GM18861 (cell line): Measurements from ENCODE around the gene PDIA4.

Source experiments
- ATAC-seq: cut with Tn5 transposase; IDR thresholded peaks from one replicate; pipeline ENCODE4 v1.9.1; 2021; ENCODE audit not compliant: unreplicated experiment

PDIA4 gene

DNA sequence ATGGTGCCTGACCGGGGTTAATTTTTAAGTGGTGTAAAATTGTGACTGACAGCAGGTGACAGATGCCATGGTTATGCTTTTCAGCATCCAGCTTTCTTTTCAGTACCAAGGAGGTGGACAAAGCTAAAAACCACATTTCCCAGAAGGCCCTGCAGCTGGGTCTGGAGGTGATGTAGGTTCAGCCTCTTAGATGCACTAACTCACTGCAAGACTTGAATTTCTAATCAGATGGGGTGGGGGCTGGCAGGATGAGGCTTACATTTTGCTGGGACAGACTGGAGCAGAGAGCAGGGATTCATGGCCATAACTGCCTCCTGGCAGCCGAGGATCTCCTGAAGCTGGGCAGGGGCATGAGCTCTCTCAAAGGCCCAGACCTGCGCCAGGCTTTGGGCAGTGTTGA lies 52.4 kb downstream of the PDIA4 start:
- ATAC-seq: no peak

DNA sequence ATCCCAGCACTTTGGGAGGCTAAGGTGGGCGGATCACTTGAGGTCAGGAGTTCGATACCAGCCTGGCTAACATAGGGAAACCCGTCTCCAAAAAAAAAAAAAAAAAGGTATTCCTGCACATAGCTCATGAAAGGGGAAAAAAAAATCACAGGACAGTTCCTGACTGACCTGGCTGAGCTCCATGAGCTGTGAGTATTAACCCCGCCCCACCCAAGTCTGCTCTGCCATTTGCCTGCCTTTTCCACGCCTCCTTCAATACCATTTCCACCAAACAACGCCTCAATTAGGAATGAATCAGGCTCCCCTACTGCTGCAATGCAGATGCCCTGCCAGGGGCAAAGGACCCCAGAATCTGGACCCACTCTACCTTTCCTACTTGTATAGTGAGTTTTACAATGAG lies 55.0 kb downstream of the PDIA4 start:
- ATAC-seq: no peak

- ATAC-seq: no peak
Observed at GRCh38 chr7:148972375-148972774, 55.9 kb downstream of the PDIA4 start.

DNA sequence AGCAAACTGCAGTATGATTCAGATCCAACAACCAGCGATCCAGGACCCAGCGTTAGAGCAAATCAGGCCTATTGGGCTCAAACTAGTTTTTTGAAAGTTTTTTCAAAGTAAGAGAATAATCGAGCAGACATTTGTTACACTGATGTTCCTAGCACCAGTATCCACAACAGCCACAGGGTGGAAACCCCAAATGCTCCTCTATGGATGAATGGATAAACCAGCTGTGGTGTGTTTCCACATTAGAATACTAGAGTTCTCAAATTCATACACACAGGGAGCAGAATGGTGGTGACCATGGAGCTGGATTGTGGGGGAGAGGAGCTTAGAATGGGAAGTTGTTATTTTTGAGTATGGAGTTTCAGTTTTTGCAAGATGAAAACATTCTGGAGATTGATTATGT lies 60.7 kb downstream of the PDIA4 start:
- ATAC-seq: no peak

GRCh38 chr7:148967032-148967372 lies 61.3 kb downstream of the PDIA4 start:
- ATAC-seq: no peak

DNA sequence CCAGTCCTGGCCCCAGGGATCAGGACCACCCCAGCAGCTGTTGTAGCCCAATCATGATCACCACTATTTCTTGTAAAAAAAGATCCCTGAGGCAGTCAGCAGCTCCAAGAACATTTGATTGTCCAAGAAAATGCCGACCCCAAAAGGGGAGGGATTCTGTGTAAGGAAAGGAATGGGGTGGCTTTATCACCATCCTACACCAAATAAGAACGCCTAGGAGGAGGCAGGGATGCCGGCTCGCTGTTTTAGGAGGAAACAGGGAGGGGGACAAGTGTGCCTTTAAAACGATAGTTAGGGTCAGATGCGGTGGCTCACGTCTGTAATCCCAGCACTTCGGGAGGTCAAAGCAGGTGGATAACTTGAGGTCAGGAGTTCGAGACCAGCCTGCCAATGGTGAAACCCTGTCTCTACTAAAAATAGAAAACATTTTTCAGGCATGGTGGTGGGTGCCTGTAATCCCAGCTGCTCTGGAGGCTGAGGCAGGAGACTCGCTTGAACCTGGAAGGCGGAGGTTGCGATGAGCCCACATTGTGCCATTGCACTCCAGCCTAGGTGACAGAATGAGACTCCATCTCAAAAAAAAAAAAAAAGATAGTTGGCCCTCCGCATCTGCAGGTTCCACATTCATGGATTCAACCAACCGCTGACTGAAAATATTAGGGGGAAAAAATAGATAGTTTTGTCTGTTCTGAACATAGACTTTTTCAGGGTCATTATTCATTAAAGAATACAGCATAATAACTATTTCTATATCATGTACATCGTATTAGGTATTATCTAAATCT lies 63.6 kb downstream of the PDIA4 start:
- ATAC-seq: no peak

GRCh38 chr7:148963583-148964482 lies 64.5 kb downstream of the PDIA4 start:
- ATAC-seq: no peak

DNA sequence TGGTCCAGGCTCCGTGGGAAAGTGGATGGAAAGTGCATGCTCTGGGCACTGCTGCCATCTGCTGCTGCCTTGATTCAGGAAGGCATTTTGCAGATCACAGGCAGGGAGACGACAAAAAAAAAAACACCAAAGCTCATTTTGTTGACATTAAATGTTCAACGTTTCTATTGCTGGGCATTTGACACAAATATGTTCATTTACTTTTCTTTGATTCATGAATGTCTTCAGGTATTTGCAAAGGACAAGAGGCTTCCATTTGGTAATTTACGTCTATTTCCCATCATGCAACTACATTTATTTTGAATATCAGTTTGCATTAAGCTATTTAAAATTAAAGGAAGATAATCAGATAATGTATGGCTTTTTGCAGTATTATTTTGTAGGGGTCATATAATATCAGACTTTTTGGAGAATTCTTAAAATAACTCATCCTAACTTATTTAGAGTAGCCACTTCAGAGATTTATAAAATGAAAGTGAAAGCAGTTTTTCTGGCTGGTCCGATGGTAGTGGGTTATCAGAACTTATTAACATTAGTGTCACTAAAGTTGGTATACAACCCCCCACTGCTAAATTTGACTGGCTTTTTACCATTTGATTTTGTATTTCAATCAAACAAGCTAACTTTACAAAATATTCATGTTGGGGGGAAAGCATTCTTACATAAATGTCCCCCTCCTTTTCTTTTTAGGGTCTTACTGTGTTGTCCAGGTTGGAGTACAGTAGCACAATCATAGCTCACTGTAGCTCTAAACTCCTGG lies 65.3 kb downstream of the PDIA4 start:
- ATAC-seq: peak; percentile 59

- no peak for ATAC-seq
Observed at GRCh38 chr7:148962440-148962822, 65.9 kb downstream of the PDIA4 start.

- ATAC-seq: no peak
Observed at GRCh38 chr7:148959726-148960125, 68.6 kb downstream of the PDIA4 start.

DNA sequence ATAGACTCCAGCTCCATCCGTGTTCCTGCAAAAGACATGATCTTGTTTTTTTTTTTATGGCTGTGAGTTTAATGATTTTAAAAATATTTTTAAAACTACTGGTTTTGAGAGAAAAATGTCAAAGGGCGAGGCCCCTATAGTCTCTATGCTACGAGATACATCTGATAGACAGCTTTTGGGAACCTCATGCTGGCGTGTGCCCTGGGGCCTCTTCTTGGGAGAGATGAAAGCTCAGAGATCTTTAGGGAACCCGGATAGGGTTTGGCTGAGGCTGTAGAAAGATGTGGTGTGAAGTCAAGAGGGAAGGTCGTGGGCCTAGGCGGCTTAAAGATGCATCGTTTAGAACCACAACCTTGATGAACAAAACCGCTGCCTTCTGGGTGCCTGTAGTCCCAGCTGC lies 70.2 kb downstream of the PDIA4 start:
- ATAC-seq: no peak

GRCh38 chr7:148954766-148955165 lies 73.5 kb downstream of the PDIA4 start:
- no peak for ATAC-seq

DNA sequence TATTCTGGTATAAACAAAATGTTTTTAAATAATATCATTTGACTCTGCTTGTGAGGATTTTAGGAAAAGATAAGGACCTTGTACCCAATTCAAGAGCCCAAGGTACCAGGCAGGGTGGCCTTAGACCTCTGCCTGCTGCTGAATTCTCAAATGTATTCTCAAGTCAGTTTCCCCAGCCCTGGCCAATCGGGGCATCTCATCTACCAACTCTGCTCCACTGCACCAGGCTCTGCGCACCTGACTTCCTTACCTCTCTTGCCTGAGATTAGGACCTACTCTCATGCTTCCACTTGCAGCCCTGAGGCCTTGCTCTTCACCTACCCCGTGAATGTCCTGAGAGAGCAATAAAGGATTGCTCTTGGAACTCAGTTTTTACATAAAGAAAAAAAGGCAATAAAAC lies 74.6 kb downstream of the PDIA4 start:
- no peak for ATAC-seq
